NCI-H146 (cell line): ENCODE results near the gene ARFRP1.
"Not testable (repeated sequence)": the region's sequence is repeated elsewhere in the genome, so short reads cannot be mapped to it uniquely, and the experiment has no call there.

Source experiments
- DNase-seq: peaks from one replicate; lab custom pipeline; 2025; lab: John Stamatoyannopoulos, UW

Gene ARFRP1

GRCh38 chr20:63732118-63733095 is 24.6 kb upstream of the ARFRP1 start:
- no peak for DNase-seq

- DNase-seq, result no peak
These were observed 23.6 kb upstream of the ARFRP1 start for GRCh38 chr20:63731410-63731809.

DNA sequence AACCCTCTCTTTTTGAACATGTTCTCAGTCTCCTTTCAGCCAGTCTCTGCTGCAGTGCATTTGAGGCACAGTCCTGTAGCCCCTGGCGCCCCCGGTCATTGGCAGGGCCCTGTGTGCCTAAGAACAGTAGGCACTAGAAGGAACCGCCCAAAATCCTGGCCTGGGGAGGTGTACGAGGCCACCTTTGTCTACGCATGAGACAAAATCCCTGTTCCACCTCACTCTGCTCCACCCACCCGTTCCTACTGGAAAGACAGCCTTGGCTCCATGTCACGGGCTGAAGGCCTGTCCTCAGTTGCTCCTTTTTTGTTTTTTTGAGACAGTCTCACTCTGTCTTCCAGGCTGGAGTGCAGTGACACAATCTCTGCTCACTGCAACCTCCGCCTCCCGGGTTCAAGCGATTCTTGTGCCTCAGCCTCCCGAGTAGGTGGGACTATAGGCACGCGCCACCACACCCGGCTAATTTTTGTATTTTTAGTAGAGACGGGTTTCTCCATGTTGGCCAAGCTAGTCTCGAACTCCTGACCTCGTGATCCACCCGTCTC is 22.5 kb upstream of the ARFRP1 start:
- DNase-seq, result not testable (repeated sequence)

DNA sequence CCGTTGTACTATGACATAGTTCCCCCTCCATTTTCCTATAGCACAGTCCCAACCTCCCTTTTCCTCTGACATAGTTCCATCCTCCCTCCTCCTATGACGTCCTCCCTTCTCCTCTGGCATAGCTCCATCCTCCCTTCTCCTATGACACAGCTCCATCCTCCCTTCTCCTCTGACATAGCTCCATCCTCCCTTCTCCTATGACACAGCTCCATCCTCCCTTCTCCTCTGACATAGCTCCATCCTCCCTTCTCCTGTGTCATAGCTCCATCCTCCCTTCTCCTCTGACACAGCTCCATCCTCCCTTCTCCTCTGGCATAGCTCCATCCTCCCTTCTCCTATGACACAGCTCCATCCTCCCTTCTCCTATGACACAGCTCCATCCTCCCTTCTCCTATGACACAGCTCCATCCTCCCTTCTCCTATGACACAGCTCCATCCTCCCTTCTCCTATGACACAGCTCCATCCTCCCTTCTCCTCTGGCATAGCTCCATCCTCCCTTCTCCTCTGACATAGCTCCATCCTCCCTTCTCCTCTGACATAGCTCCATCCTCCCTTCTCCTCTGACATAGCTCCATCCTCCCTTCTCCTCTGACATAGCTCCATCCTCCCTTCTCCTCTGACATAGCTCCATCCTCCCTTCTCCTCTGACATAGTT is 15.3 kb upstream of the ARFRP1 start:
- not testable (repeated sequence) for DNase-seq

DNA sequence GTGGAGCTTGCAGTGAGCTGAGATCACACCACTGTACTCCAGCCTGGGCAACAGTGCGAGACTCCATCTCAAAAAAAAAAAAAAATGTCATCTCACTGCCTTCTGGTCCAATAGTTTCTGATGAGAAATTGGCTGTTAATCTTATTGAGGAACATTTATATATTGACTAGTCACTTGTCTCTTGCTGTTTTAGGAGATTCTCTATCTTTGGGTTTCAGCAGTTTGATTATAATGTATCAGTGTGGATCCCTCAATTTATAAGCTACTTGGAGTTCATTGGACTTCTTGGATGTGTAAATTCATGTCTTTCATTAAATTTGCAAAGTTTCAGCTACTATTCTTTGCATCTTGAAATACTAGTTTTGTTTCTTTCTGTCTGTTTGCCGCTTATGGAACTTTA is 11.2 kb upstream of the ARFRP1 start:
- no peak for DNase-seq

DNA sequence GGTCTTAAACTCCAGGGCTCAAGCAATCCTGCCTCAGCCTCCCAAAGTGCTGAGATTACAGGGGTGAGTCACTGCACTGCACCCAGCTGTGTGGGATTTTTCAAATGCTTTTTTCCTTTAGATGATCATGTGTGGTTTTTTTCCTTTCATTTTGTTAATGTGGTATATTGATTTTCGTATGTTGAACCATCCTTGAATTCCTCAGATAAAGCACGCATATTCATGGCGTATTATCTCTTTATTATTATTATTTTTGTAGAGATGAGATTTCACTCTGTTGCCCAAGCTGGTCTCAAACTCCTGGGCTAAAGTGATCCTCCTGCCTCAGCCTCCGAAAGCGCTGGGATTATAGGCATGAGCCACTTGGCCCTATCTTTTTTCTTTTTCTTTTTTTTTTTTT is 7.1 kb upstream of the ARFRP1 start:
- no peak for DNase-seq

- DNase-seq, result no peak
These were observed 4.4 kb upstream of the ARFRP1 start for GRCh38 chr20:63712191-63712590.

- no peak for DNase-seq
These were observed 3.4 kb upstream of the ARFRP1 start for GRCh38 chr20:63711085-63711645.

- no peak for DNase-seq
These were observed 1.4 kb upstream of the ARFRP1 start for GRCh38 chr20:63709149-63709527.

DNA sequence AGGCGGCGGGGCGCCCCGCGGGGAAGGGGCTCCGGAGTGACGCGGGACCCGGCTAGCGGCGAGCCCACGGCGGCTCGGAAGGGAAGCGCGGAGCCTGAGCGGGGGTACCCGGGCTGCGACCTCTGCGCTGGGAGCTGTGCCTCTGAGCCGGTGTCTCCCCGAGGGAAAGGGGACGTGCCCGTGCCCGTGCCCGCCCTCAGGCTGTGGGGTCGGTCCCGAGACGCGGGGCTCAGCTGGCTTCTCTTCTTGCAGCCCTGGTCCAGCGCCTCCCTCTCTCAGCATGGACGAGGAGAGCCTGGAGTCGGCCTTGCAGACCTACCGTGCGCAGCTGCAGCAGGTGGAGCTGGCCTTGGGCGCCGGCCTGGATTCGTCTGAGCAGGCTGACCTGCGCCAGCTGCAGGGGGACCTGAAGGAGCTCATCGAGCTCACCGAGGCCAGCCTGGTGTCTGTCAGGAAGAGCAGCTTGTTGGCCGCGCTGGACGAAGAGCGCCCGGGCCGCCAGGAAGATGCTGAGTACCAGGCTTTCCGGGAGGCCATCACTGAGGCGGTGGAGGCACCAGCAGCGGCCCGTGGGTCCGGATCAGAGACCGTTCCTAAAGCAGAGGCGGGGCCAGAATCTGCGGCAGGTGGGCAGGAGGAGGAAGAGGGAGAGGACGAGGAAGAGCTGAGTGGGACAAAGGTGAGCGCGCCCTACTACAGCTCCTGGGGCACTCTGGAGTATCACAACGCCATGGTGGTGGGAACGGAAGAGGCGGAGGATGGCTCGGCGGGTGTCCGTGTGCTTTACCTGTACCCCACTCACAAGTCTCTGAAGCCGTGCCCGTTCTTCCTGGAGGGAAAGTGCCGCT is 749 bp upstream of the ARFRP1 start:
- DNase-seq, result peak; percentile 26

DNA sequence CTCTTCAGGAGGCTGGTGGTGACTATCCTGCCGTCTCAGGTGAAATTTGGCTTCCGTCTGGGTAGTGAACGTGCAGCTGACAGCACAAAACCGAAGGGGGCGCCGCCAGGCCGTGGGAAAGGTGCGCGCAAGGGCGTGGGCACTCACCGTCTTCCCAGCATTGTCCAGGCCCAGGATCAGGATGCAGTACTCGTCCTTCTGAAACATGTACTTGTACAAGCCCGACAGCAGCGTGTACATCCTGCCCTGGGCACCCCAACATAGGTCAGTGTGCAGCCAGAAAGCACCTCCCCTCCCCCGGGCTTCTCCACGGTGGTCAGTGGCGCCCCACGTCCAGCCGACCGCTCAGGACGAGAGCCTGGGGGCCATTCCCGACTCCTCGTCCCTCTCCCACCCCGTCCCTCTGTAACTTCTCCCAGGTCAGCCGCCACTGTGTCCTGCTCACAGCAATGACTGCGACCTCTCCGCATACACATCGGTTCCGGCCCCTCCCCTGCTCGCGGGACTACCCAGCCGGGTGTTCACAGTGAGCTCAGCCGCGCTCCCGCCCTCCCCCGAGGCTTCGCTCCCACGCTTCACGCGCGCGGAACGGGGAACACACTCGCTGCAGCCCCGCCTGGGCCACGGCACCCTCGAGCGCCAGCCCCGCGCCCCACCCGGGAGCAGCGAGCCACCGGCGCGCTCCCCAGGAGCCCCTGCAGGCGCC is 771 bp downstream of the ARFRP1 start:
- DNase-seq, result peak; percentile 56

GRCh38 chr20:63706027-63706695 is 1.6 kb downstream of the ARFRP1 start:
- no peak for DNase-seq

DNA sequence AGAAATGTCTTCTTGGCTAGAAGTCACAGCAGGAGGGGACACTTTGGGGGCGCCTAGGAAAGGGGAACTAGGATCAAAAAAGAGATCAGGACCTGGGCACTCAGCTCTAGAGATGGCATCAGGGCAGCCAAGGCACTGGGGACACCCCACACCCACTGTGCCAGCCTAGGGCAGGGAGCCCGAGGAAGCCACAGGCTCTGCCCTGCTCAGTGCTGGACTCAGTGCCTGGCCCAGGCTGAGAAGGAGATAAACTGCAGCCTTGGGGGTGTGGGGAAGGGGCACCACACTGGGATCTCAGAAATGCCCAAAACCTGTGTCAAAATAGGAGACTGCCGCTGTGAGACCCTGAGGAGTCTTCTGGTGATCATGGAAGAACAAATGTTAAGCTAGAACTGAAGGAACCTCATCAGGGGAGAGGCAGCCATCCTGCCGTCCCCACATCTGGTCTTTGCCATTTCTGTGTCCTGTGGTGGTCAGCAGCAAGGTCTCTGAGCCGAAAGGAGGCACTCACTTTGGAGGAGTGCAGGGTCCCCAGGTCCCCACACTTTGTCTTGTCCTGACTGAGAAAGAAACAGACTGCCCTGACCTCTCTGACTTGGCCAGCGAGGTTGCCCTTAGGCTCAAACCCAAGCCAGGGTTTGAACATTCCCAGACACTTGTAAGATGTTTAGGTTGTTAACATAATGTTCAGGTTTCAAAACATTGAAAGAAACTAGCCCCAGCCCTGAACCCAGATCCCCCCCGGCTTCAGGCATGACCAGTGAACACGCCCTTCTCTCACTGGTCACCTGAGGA is 2.3 kb downstream of the ARFRP1 start:
- DNase-seq, result no peak

GRCh38 chr20:63704749-63705117 is 3.0 kb downstream of the ARFRP1 start:
- DNase-seq, result no peak

DNA sequence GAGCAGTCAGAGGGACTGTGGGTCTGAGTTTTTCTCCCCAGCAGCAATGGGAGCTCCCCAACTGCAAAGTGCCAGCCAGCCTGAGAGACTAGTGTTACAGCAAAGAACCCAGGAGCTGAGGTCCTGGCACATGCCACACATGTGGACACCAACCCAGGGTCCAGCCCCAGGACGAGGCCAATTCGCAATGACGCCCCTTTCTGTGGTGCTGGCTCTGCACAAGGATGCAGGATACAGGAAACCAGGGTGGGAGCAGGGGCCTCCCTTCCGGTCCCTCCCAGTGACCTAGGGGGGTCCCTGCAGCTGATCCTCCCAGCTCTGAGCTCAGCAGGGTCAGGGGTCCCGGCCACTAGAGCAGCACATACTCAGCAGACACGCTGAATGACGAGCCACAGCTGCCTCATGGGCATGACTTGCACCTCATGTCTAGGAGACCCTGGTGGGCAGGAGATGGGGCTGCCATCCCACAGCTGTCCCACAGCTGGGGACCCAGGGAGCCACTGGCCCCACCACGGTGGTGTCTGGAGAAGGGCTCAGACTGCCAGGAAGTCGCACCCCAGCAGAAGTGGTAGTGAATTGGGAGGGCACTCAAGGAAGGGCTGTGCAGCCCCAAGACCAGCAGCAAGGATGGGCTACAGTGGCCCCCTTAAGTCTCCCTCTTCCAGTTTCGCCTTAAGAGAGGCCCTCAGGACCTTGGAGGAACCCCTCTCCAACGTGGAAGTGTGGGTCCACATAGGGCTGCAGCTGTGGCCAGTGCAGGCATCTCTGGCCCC is 3.6 kb downstream of the ARFRP1 start:
- no peak for DNase-seq

GRCh38 chr20:63703471-63703975 is 4.3 kb downstream of the ARFRP1 start:
- no peak for DNase-seq

DNA sequence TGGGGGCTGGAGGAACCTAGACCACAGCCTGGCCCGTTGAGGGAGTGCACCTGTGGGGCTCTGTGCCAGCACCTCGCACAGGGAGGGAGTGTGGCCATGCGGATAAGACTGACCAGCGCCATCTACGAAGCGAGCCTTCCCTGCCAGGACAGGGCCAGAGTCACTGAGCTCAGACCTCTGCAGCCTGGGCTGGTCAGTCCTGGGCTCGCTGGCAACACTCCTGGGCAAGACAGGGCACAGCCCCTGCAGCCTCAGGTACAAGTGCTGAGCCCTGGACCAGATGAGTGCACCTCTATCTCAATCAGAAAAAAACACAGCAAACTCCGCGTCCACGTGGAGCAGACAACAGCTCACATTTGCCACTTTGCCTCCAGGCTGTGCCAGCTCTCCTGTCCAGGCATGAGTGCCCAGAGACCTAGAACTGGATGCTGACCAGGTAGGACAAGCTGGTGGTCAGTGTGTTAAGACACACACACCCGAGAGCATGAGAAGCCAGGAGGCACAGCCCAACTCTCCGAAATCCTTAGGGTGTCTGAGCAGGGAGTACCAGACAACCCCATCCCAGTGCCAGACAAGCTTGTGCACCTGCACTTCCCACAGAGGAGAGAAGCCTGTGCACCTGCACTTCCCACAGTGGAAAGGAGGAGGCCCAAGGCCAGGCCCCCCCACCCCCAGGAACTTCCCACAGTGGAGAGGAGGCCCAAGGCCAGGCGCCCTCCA is 4.9 kb downstream of the ARFRP1 start:
- DNase-seq, result no peak

DNA sequence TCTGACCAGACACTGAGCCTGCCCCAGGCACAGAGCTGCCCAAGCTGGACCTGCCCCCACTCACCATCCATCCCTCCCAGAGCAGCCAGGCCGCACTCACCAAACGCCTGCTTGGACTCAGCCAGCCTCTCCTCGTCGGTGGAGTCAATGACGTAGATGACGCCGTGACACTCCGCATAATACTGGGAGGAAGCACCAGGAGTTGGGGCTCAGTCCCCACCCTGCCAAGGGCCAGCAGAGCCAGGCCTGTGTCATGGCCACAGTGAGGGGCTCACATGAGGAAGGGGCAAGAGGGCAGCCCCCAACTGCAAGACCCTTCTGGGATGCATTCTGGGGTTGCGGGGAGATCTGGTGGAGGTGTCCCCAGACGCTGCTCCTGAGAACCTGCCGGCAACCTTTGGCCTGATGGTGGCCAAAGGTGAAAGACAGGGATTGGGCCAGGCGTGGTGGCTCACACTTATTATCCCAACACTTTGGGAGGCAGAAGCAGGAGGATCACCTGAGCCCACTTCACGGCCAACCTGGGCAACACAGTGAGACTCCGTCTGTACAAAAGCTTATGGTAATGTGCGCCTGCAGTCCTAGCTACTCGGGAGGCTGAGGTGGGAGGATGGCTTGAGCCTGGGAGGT is 5.6 kb downstream of the ARFRP1 start:
- no peak for DNase-seq
